ENCODE data around the gene PDE11A.
"Not testable (repeated sequence)": the region's sequence is repeated elsewhere in the genome, so short reads cannot be mapped to it uniquely, and the experiment has no call there.

The PDE11A gene

GRCh38 chr2:178072383-178073301 is at the start of gene PDE11A:
Gene PDE11A (minus strand): TSS chr2:178072777. CDS start chr2:178072437, 340 bp downstream.
- DNase-seq (ENCODE audit: low read depth in 2 of 2): peak; percentile 33 to 46

- DNase-seq (ENCODE audit: low read depth in 2 of 2): no peak
Measured at GRCh38 chr2:178119179-178119922, 46.8 kb upstream of the PDE11A start.

GRCh38 chr2:178117725-178118124 is 45.1 kb upstream of the PDE11A start:
- DNase-seq (ENCODE audit: low read depth in 2 of 2): no peak

- DNase-seq (ENCODE audit: low read depth in 2 of 2): no peak
Measured at GRCh38 chr2:178115271-178115670, 42.7 kb upstream of the PDE11A start.

- DNase-seq (ENCODE audit: low read depth in 2 of 2): no peak
Measured at GRCh38 chr2:178114462-178114861, 41.9 kb upstream of the PDE11A start.

GRCh38 chr2:178112202-178113152 is 39.9 kb upstream of the PDE11A start, which contains the start of gene RBM45:
Gene RBM45 (plus strand): TSS chr2:178112437. CDS start chr2:178112547, 110 bp downstream.
- peak; percentile 83 for DNase-seq (ENCODE audit: low read depth in 2 of 2)

GRCh38 chr2:178111743-178112142 is 39.2 kb upstream of the PDE11A start:
- DNase-seq (ENCODE audit: low read depth in 2 of 2): no peak

- no peak for DNase-seq (ENCODE audit: low read depth in 2 of 2)
Measured at GRCh38 chr2:178110681-178111080, 38.1 kb upstream of the PDE11A start.

GRCh38 chr2:178109813-178110212 is 37.2 kb upstream of the PDE11A start:
- DNase-seq (ENCODE audit: low read depth in 2 of 2): no peak

- DNase-seq (ENCODE audit: low read depth in 2 of 2): no peak
Measured at GRCh38 chr2:178108176-178108575, 35.6 kb upstream of the PDE11A start.

- DNase-seq (ENCODE audit: low read depth in 2 of 2): no peak
Measured at GRCh38 chr2:178106053-178106452, 33.5 kb upstream of the PDE11A start.

GRCh38 chr2:178105566-178105965 is 33.0 kb upstream of the PDE11A start:
- DNase-seq (ENCODE audit: low read depth in 2 of 2): no peak

GRCh38 chr2:178101321-178102079 is 28.9 kb upstream of the PDE11A start:
- DNase-seq (ENCODE audit: low read depth in 2 of 2): no peak

- no peak for DNase-seq (ENCODE audit: low read depth in 2 of 2)
Measured at GRCh38 chr2:178093471-178093870, 20.9 kb upstream of the PDE11A start.

GRCh38 chr2:178088774-178089270 is 16.2 kb upstream of the PDE11A start:
- DNase-seq (ENCODE audit: low read depth in 2 of 2): no peak

GRCh38 chr2:178084273-178084672 is 11.7 kb upstream of the PDE11A start:
- DNase-seq (ENCODE audit: low read depth in 2 of 2): no peak

GRCh38 chr2:178082408-178083045 is 9.9 kb upstream of the PDE11A start:
- DNase-seq (ENCODE audit: low read depth in 2 of 2): no peak

GRCh38 chr2:178079279-178079678 is 6.7 kb upstream of the PDE11A start:
- DNase-seq (ENCODE audit: low read depth in 2 of 2): not testable (repeated sequence)

- no peak for DNase-seq (ENCODE audit: low read depth in 2 of 2)
Measured at GRCh38 chr2:178076130-178076529, 3.6 kb upstream of the PDE11A start.

- DNase-seq (ENCODE audit: low read depth in 2 of 2): no peak
Measured at GRCh38 chr2:178075006-178075326, 2.4 kb upstream of the PDE11A start.
